ENCODE measurements around the gene HOXD3. TPM values are rescaled to one million over a fixed set of nuclear protein-coding genes. Genes with fewer than 3 reads are reported as not detected.

The HOXD3 gene
- total RNA-seq, 1 donor = 1.1 TPM

DNA sequence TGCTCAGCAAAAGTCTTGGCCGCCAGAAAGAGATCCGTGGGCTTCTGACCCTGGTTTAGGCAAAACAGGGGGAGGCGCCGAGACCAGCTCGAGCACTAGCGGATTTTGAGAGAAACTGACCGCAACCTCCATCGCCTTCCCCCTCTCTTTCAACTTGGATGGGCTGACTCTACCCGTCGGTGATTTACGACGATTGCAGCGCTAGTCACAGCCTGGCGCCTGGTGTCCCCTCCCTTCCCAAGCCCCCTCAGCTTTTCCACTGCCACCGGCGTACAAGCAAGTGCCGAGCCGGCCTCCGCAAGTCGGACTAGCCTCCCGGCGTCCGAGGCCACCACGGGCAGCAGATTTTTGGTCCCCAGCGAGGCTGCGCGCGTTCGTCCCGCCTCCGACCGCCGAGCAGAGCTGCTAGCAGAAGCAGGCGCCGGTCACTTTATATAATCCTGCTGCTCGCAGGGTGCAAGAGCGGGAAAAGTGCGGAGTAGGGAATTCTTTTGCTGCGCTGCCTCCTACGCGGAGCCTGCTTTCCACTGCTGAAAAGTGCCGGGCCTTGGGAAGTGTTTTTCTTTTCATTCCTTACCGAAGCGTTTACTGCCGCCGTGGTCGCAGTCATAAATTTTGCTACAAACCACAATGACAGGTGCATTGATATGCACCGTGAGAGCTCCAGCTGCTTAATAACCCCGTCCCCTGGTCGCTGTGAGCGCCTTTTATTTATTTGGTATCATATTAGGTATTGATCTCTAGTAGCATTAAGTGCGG lies 7.7 kb downstream of the HOXD3 start:
- peak overlapping the region; percentile 49 for H3K4me3 ChIP-seq (ENCODE audit: insufficient read depth, low read length)
- H3K27ac ChIP-seq (ENCODE audit: low read depth, low read length) = no peak overlapping the region
- H4K20me1 ChIP-seq (ENCODE audit: insufficient read depth, low read length) = no peaks in the 10 kb centered on the region
- TF ChIP-seq, protein P1, sequence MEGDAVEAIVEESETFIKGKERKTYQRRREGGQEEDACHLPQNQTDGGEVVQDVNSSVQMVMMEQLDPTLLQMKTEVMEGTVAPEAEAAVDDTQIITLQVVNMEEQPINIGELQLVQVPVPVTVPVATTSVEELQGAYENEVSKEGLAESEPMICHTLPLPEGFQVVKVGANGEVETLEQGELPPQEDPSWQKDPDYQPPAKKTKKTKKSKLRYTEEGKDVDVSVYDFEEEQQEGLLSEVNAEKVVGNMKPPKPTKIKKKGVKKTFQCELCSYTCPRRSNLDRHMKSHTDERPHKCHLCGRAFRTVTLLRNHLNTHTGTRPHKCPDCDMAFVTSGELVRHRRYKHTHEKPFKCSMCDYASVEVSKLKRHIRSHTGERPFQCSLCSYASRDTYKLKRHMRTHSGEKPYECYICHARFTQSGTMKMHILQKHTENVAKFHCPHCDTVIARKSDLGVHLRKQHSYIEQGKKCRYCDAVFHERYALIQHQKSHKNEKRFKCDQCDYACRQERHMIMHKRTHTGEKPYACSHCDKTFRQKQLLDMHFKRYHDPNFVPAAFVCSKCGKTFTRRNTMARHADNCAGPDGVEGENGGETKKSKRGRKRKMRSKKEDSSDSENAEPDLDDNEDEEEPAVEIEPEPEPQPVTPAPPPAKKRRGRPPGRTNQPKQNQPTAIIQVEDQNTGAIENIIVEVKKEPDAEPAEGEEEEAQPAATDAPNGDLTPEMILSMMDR (IDR thresholded peaks at IDR 0.05; ENCODE audit: extremely low read depth, low read depth, low read length) = no peak
- H3K9me3 ChIP-seq (ENCODE audit: low read depth, low read length) = no peaks in the 10 kb centered on the region
- no peak for DNase-seq (ENCODE audit: insufficient read length, low spot score, missing footprints)
- peaks cover 69% of the 10 kb centered on the region for H3K27me3 ChIP-seq (ENCODE audit: insufficient read depth, low read length)
- H2AFZ ChIP-seq (ENCODE audit: low read length) = no peak overlapping the region
- H3K4me1 ChIP-seq (ENCODE audit: insufficient read depth, low read length) = peaks cover 15% of the 10 kb centered on the region
- no peaks in the 10 kb centered on the region for H3K79me2 ChIP-seq (ENCODE audit: insufficient read depth, low read length)
- H3K36me3 ChIP-seq (ENCODE audit: insufficient read depth, low read length) = no peaks in the 10 kb centered on the region
- H3K4me2 ChIP-seq (ENCODE audit: insufficient read depth, low read length) = peak overlapping the region; percentile 69

DNA sequence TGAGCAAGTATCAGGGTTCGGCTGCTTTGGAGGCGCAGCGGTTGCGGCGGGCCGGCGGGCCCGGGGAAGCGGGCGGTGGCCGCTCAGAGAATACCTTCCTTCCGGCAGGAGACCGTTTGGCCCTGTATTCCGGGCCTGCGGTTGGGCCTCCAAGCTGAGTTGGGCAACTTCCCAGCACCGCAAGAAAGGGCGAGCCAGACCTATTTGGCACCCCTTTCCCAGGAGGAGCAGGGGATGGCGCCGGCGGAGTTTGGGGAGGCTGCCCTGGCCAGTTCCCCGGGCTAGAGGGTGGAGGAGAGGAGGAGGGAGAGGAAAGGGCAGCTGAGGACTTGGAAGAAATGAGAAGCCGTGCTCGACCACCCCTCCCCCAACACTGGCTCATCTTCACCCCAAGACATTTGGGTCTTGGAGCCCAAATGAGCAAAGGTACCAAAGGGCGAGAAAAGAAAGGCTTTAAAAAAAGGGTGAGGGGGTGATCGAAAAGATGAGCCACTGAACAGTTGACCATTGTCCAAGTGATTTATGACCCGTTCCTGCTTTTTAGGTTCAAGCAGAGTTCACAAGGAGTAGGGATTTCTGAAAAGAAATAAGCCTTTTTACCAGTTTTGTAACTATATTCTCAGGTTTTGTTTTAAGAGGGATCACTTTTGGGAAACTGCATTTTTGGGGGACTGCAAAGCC lies 8.4 kb downstream of the HOXD3 start:
- Histone ChIP-seq H3K27me3 (ENCODE audit: insufficient read depth, low read length) (peaks cover 62% of the 10 kb centered on the region), H3K4me1 (ENCODE audit: insufficient read depth, low read length) (peaks cover 15% of the 10 kb centered on the region)

DNA sequence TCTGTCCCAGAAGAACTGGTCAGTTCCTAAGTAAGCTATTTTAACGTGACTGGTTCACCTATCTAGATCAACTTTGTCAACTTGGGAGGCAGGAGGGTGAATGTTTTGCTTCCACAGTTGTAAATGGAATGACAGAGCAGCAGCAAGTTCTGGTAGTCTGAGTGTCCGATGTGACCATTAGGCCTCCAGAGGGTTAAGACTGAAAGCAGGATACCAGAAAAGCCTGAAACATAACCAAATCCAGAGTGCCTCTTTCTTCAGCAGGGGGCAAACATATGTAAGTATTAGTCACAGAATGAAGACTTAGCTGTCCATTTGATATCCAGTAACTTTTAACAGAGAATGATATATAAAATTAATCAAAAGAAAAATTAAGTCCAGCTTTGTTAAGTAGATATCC lies 9.2 kb downstream of the HOXD3 start:
- H3K4me1 ChIP-seq (ENCODE audit: insufficient read depth, low read length) = peaks cover 15% of the 10 kb centered on the region
- peaks cover 55% of the 10 kb centered on the region for H3K27me3 ChIP-seq (ENCODE audit: insufficient read depth, low read length)
- no peak overlapping the region for H3K27ac ChIP-seq (ENCODE audit: low read depth, low read length)
- H3K4me3 ChIP-seq (ENCODE audit: insufficient read depth, low read length) = no peak overlapping the region
- DNase-seq (ENCODE audit: insufficient read length, low spot score, missing footprints) = peak; percentile 50
- no peaks in the 10 kb centered on the region for H3K36me3 ChIP-seq (ENCODE audit: insufficient read depth, low read length)
- no peak overlapping the region for H3K4me2 ChIP-seq (ENCODE audit: insufficient read depth, low read length)
- no peaks in the 10 kb centered on the region for H4K20me1 ChIP-seq (ENCODE audit: insufficient read depth, low read length)
- TF ChIP-seq, protein P1 (IDR thresholded peaks at IDR 0.05; ENCODE audit: extremely low read depth, low read depth, low read length) = no peak
- no peak overlapping the region for H2AFZ ChIP-seq (ENCODE audit: low read length)
- H3K9me3 ChIP-seq (ENCODE audit: low read depth, low read length) = no peaks in the 10 kb centered on the region
- no peaks in the 10 kb centered on the region for H3K79me2 ChIP-seq (ENCODE audit: insufficient read depth, low read length)

More for the DNA sequence above, 8.4 kb downstream of the HOXD3 start:
- Histone ChIP-seq H3K9me3 (ENCODE audit: low read depth, low read length) (no peaks in the 10 kb centered on the region), H3K36me3 (ENCODE audit: insufficient read depth, low read length) (no peaks in the 10 kb centered on the region), H3K4me2 (ENCODE audit: insufficient read depth, low read length) (peak overlapping the region; percentile 69), H3K4me3 (ENCODE audit: insufficient read depth, low read length) (peak overlapping the region; percentile 49), H2AFZ (ENCODE audit: low read length) (no peak overlapping the region), H3K79me2 (ENCODE audit: insufficient read depth, low read length) (no peaks in the 10 kb centered on the region), H3K27ac (ENCODE audit: low read depth, low read length) (no peak overlapping the region), H4K20me1 (ENCODE audit: insufficient read depth, low read length) (no peaks in the 10 kb centered on the region)
- DNase-seq (ENCODE audit: insufficient read length, low spot score, missing footprints) = no peak
- TF ChIP-seq, protein P1 (IDR thresholded peaks at IDR 0.05; ENCODE audit: extremely low read depth, low read depth, low read length) = no peak

DNA sequence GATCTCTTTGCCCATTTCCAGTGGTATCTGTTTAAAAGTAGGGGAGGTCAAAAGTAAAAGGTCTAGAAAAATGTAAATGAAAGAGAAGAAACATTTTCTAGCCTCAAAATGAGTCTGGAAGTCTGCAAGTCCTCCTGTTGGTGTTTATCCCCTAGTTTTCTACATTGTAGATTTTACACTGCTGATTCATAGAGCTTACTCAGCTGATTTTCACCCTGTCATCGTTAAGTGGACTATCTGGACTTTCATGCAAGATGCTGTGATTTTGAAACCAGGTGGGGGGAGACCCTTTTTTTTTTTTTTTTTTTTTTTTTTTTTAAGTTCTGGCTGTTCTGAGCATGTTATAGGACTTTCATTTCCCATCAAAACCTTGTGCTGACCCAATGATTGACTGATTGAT lies 10.3 kb downstream of the HOXD3 start:
- H3K4me1 ChIP-seq (ENCODE audit: insufficient read depth, low read length) = peaks cover 5% of the 10 kb centered on the region
- no peak overlapping the region for H3K4me3 ChIP-seq (ENCODE audit: insufficient read depth, low read length)
- H4K20me1 ChIP-seq (ENCODE audit: insufficient read depth, low read length) = no peaks in the 10 kb centered on the region
- no peak overlapping the region for H3K27ac ChIP-seq (ENCODE audit: low read depth, low read length)
- peak; percentile 86 for DNase-seq (ENCODE audit: insufficient read length, low spot score, missing footprints)
- H2AFZ ChIP-seq (ENCODE audit: low read length) = no peak overlapping the region
- peaks cover 51% of the 10 kb centered on the region for H3K27me3 ChIP-seq (ENCODE audit: insufficient read depth, low read length)
- no peaks in the 10 kb centered on the region for H3K79me2 ChIP-seq (ENCODE audit: insufficient read depth, low read length)
- no peaks in the 10 kb centered on the region for H3K9me3 ChIP-seq (ENCODE audit: low read depth, low read length)
- H3K4me2 ChIP-seq (ENCODE audit: insufficient read depth, low read length) = no peak overlapping the region
- TF ChIP-seq, protein P1 (IDR thresholded peaks at IDR 0.05; ENCODE audit: extremely low read depth, low read depth, low read length) = no peak
- H3K36me3 ChIP-seq (ENCODE audit: insufficient read depth, low read length) = no peaks in the 10 kb centered on the region

Data from osteoblast (primary cell).